Kidney (tissue), 14 donors: ENCODE measurements around the gene NTMT1. TPM values are rescaled to one million over a fixed set of nuclear protein-coding genes. Genes with fewer than 3 reads are reported as not detected.

Experiments used
- DNase-seq, 5 donors: peaks; one replicate each; pipeline ENCODE4 v3.0.0-alpha.2; 2013 to 2020
- FAIRE-seq: peaks from 2 replicates; lab custom pipeline; 2012; peaks lifted over from hg19 to GRCh38; lab: Jason Lieb, UNC
- H3K27ac ChIP-seq, 2 donors: one replicate each; pipeline ENCODE4 v1.7.0; 2013; ENCODE audit warnings: low read depth in 2 of 2, low read length in 2 of 2, inconsistent platforms in 1 of 2
- H3K27me3 ChIP-seq: one replicate; pipeline ENCODE4 v1.7.1; 2013; ENCODE audit warnings: low read length, inconsistent platforms; ENCODE audit not compliant: control insufficient read depth, insufficient read depth
- H3K36me3 ChIP-seq, 3 donors: one replicate each; pipeline versions ENCODE4 v1.7.0 to v1.7.1; 2013; ENCODE audit warnings: low read length in 3 of 3, control low read depth in 1 of 3, inconsistent platforms in 1 of 3; ENCODE audit not compliant: insufficient read depth in 3 of 3, control insufficient read depth in 2 of 3
- H3K4me1 ChIP-seq, 3 donors: one replicate each; pipeline versions ENCODE4 v1.7.0 to v1.7.1; 2013; ENCODE audit warnings: low read length in 3 of 3, inconsistent platforms in 1 of 3, low read depth in 1 of 3; ENCODE audit not compliant: control insufficient read depth in 2 of 3, insufficient read depth in 2 of 3
- H3K4me3 ChIP-seq, 3 donors: one replicate each; pipeline versions ENCODE4 v1.7.0 to v1.8.1; 2013; ENCODE audit warnings: low read length in 3 of 3, control low read depth in 1 of 3, inconsistent platforms in 1 of 3
- H3K9ac ChIP-seq, 3 donors: one replicate each; pipeline versions ENCODE4 v1.7.0 to v1.7.1; 2013; ENCODE audit warnings: low read length in 3 of 3, control low read depth in 1 of 3, inconsistent platforms in 1 of 3
- H3K9me3 ChIP-seq, 3 donors: one replicate each; pipeline versions ENCODE4 v1.7.0 to v1.7.1; 2013; ENCODE audit warnings: low read length in 3 of 3, control low read depth in 1 of 3, inconsistent platforms in 1 of 3; ENCODE audit not compliant: control insufficient read depth in 2 of 3, insufficient read depth in 1 of 3
- CTCF ChIP-seq: IDR thresholded peaks from 3 replicates; pipeline ENCODE4 v1.5.1; 2012; ENCODE audit warnings: mild to moderate bottlenecking, moderate library complexity, borderline replicate concordance; ENCODE audit not compliant: insufficient read depth; ENCODE audit errors: extremely low read depth
- intact Hi-C: fragments of 100-400 bp; cut with DNase I; formaldehyde crosslinking; loops from one replicate; pipeline ENCODE4 v1.11.1; 2022
- polyA plus RNA-seq: library from polyadenylated mRNA; stranded (reverse); fragments of 350-450 nt; fragmentation: Illumina TruSeq; extraction: RNeasy Lipid Tissue Mini Kit (QIAGEN cat#74804); gene quantifications from one replicate; pipeline ENCODE4 v1.2.3, GENCODE V29; 2014; ENCODE audit warnings: low read depth, low replicate concordance; ENCODE audit not compliant: insufficient read depth
- total RNA-seq: library from RNA; stranded (reverse); fragmentation: NEBNext Ultra II Directional; extraction: Animal tissue kit (Norgen Biotek cat#: 25700); gene quantifications from one replicate; pipeline ENCODE4 v1.2.1, GENCODE V29; 2021
- donor health status: control.
- donor health status: control.
- donor health status: control.
- donor health status: control.
- donor health status: control.
- donor health status: DM: yes; HTN: yes; CAD: no.
- donor health status: Normal renal cell carcinoma (clear cell type).

Gene NTMT1
- total and polyA plus RNA-seq, 2 donors from 2014 or later = 32.6 to 61.2 TPM

- Histone ChIP-seq H3K27ac (no peak overlapping the region), H3K9me3 (no peaks in the 10 kb centered on the region), H3K36me3 (no peaks in the 10 kb centered on the region), H3K4me1 (peaks cover 3 to 6% (median 5%) of the 10 kb centered on the region in 3 donors), H3K9ac (no peak overlapping the region), H3K27me3 (no peaks in the 10 kb centered on the region), H3K4me3 (no peak overlapping the region)
- TF ChIP-seq CTCF = no peak
- DNase-seq (no peak), FAIRE-seq (no peak)
- intact Hi-C loops = no loop called here
Measured at GRCh38 chr9:129579294-129579693, 46.7 kb upstream of the NTMT1 start.

- Histone ChIP-seq H3K27ac (no peak overlapping the region), H3K4me1 (peaks cover 1 to 6% (median 5%) of the 10 kb centered on the region in 3 donors), H3K4me3 (no peak overlapping the region), H3K9ac (no peak overlapping the region), H3K9me3 (no peaks in the 10 kb centered on the region), H3K36me3 (no peaks in the 10 kb centered on the region), H3K27me3 (no peaks in the 10 kb centered on the region)
- no peak for TF ChIP-seq CTCF
- DNase-seq (no peak), FAIRE-seq (no peak)
- intact Hi-C loops = no loop called here
Measured at GRCh38 chr9:129580211-129580915, 45.6 kb upstream of the NTMT1 start.

GRCh38 chr9:129581505-129582189, 44.3 kb upstream of the NTMT1 start:
- Histone ChIP-seq H3K4me3 (no peak overlapping the region), H3K36me3 (no peaks in the 10 kb centered on the region), H3K27me3 (no peaks in the 10 kb centered on the region), H3K9me3 (no peaks in the 10 kb centered on the region), H3K27ac (no peak overlapping the region), H3K9ac (no peak overlapping the region), H3K4me1 (no peaks in the 10 kb centered on the region)
- FAIRE-seq (no peak), DNase-seq (no peak)
- TF ChIP-seq CTCF = no peak
- intact Hi-C loops = no loop called here
